C4-2B (cell line): ENCODE measurements around the gene HDX.

ENCODE experiments used
- H3K27ac ChIP-seq: fragments of 450-650 bp; 2 replicates; pipeline ENCODE4 v1.5.1; 2017
- CTCF ChIP-seq: fragments of 450-650 bp; conservative IDR thresholded peaks from 2 replicates; pipeline ENCODE4 v1.5.1; 2017; ENCODE audit warnings: mild to moderate bottlenecking
- ZFX ChIP-seq: fragments of 450-650 bp; IDR thresholded peaks from 2 replicates; pipeline ENCODE4 v1.6.1; 2017

Gene HDX

GRCh38 chrX:84475101-84475500 is 27.2 kb downstream of the HDX start:
- TF ChIP-seq ZFX (no peak), CTCF (no peak)
- H3K27ac ChIP-seq, result no peak overlapping the region

GRCh38 chrX:84469226-84469625 is 33.0 kb downstream of the HDX start:
- TF ChIP-seq ZFX (no peak), CTCF (no peak)
- no peak overlapping the region for H3K27ac ChIP-seq

GRCh38 chrX:84467898-84468297 is 34.4 kb downstream of the HDX start:
- no peak overlapping the region for H3K27ac ChIP-seq
- TF ChIP-seq CTCF, result no peak
- no peak for TF ChIP-seq ZFX

- TF ChIP-seq CTCF, result no peak
- TF ChIP-seq ZFX, result no peak
Measured at GRCh38 chrX:84453351-84454246, 48.7 kb downstream of the HDX start.

GRCh38 chrX:84441143-84441542 is 61.1 kb downstream of the HDX start:
- TF ChIP-seq CTCF, result no peak
- no peak for TF ChIP-seq ZFX
- no peak overlapping the region for H3K27ac ChIP-seq

More at GRCh38 chrX:84453351-84454246, 48.7 kb downstream of the HDX start:
- H3K27ac ChIP-seq, result no peak overlapping the region

GRCh38 chrX:84415140-84415539 is 87.1 kb downstream of the HDX start:
- H3K27ac ChIP-seq, result no peak overlapping the region
- TF ChIP-seq CTCF (no peak), ZFX (no peak)

GRCh38 chrX:84363663-84364062 is 138.6 kb downstream of the HDX start:
- no peak overlapping the region for H3K27ac ChIP-seq
- TF ChIP-seq ZFX, result no peak
- no peak for TF ChIP-seq CTCF
